Stimulated activated CD4-positive, alpha-beta T cell treated with anti-CD3 and anti-CD28 coated beads, Interleukin-4, amount 100 ng/mL, for 1 hour (primary cell): ENCODE results near the gene CTBP2.

Source experiments
- DNase-seq: peaks from one replicate; pipeline ENCODE4 v3.0.0-alpha.2; 2020

Gene CTBP2

GRCh38 chr10:125122566-125122965 is 37.8 kb downstream of the CTBP2 start:
- DNase-seq: no peak

GRCh38 chr10:125121003-125121402 is 39.4 kb downstream of the CTBP2 start:
- no peak for DNase-seq

- DNase-seq: no peak
These were observed 40.2 kb downstream of the CTBP2 start for GRCh38 chr10:125120053-125120710.

- no peak for DNase-seq
These were observed 41.7 kb downstream of the CTBP2 start for GRCh38 chr10:125118701-125119100.

- no peak for DNase-seq
These were observed 42.3 kb downstream of the CTBP2 start for GRCh38 chr10:125118011-125118611.

GRCh38 chr10:125116652-125117310 is 43.6 kb downstream of the CTBP2 start:
- DNase-seq: no peak

- no peak for DNase-seq
These were observed 44.2 kb downstream of the CTBP2 start for GRCh38 chr10:125116041-125116649.

GRCh38 chr10:125115409-125115808 is 45.0 kb downstream of the CTBP2 start:
- DNase-seq: no peak

GRCh38 chr10:125114761-125115391 is 45.5 kb downstream of the CTBP2 start:
- no peak for DNase-seq

- no peak for DNase-seq
These were observed 46.5 kb downstream of the CTBP2 start for GRCh38 chr10:125113691-125114371.

- no peak for DNase-seq
These were observed 47.5 kb downstream of the CTBP2 start for GRCh38 chr10:125112697-125113494.

GRCh38 chr10:125111118-125111727 is 49.1 kb downstream of the CTBP2 start:
- no peak for DNase-seq

GRCh38 chr10:125107965-125108580 is 52.3 kb downstream of the CTBP2 start:
- no peak for DNase-seq

GRCh38 chr10:125107166-125107949 is 53.0 kb downstream of the CTBP2 start:
- DNase-seq: no peak

GRCh38 chr10:125106586-125106985 is 53.8 kb downstream of the CTBP2 start:
- no peak for DNase-seq

GRCh38 chr10:125105706-125106255 is 54.6 kb downstream of the CTBP2 start:
- no peak for DNase-seq

- DNase-seq: no peak
These were observed 55.2 kb downstream of the CTBP2 start for GRCh38 chr10:125105155-125105554.

- DNase-seq: no peak
These were observed 55.8 kb downstream of the CTBP2 start for GRCh38 chr10:125104559-125104958.

GRCh38 chr10:125103924-125104323 is 56.4 kb downstream of the CTBP2 start:
- DNase-seq: no peak

GRCh38 chr10:125103466-125103865 is 56.9 kb downstream of the CTBP2 start:
- DNase-seq: no peak
